ENCODE results near the gene MAPKAP1. TPM values are rescaled to one million over a fixed set of nuclear protein-coding genes. Genes with fewer than 3 reads are reported as not detected.
A peak's percentile ranks its signal among the peaks of the same experiment; 100 is the strongest.

MAPKAP1 gene
- total and polyA plus RNA-seq, 2 experiments from 2014 or later, result 68.5 to 74.5 TPM

GRCh38 chr9:125646217-125646616, 60.8 kb downstream of the MAPKAP1 start:
- peaks cover 52% of the 10 kb centered on the region for H3K4me1 ChIP-seq (ENCODE audit: insufficient read depth)
- H3K9me2 ChIP-seq (ENCODE audit: insufficient read depth), result no peaks in the 10 kb centered on the region
- 14 to 19% methylated on average over 1 of the region's 1 CpG for WGBS, 2 experiments (ENCODE audit: low coverage in 1 of 2, low lambda C conversion rate in 2 of 2, missing lambda C conversion rate in 2 of 2)
- H3K9me3 ChIP-seq (ENCODE audit: low read depth), result no peaks in the 10 kb centered on the region
- H3K27me3 ChIP-seq (replicated peaks; ENCODE audit: insufficient read depth), result no peaks in the 10 kb centered on the region
- DNase-seq, result peak; percentile 53
- H3K4me2 ChIP-seq (ENCODE audit: unreplicated experiment), result peak overlapping the region; percentile 73
- peak overlapping the region; percentile 36 for H3K9ac ChIP-seq
- H2AFZ ChIP-seq, result peak overlapping the region; percentile 3; the same call in 1 of the 2 replicates
- H3K79me2 ChIP-seq (ENCODE audit: insufficient read depth), result peaks cover 92% of the 10 kb centered on the region
- H3F3A ChIP-seq (ENCODE audit: insufficient read depth), result peaks cover 23% of the 10 kb centered on the region
- H3K27ac ChIP-seq, result peak overlapping the region; percentile 35
- TF ChIP-seq EZH2phosphoT487 (IDR thresholded peaks at IDR 0.05; ENCODE audit: insufficient read depth, low read depth) (no peak), EZH2 (IDR thresholded peaks at IDR 0.05; ENCODE audit: insufficient read depth, poor library complexity, severe bottlenecking) (no peak)
- in situ Hi-C loops (cut with MboI), result no loop called here
- H3K4me3 ChIP-seq, result peak overlapping the region; percentile 60
- H3K36me3 ChIP-seq (ENCODE audit: low read depth), result no peaks in the 10 kb centered on the region
- no peaks in the 10 kb centered on the region for H4K20me1 ChIP-seq (ENCODE audit: insufficient read depth)

- Histone ChIP-seq H3K36me3 (ENCODE audit: low read depth) (no peaks in the 10 kb centered on the region), H3K4me2 (ENCODE audit: unreplicated experiment) (no peak overlapping the region), H4K20me1 (ENCODE audit: insufficient read depth) (no peaks in the 10 kb centered on the region), H3K9me2 (ENCODE audit: insufficient read depth) (no peaks in the 10 kb centered on the region), H3K9ac (no peak overlapping the region), H3K79me2 (ENCODE audit: insufficient read depth) (peaks cover 94% of the 10 kb centered on the region), H3K27me3 (replicated peaks; ENCODE audit: insufficient read depth) (no peaks in the 10 kb centered on the region), H3K4me3 (no peak overlapping the region), H2AFZ (no peak overlapping the region), H3F3A (ENCODE audit: insufficient read depth) (peaks cover 14% of the 10 kb centered on the region), H3K4me1 (ENCODE audit: insufficient read depth) (peaks cover 39% of the 10 kb centered on the region), H3K9me3 (ENCODE audit: low read depth) (no peaks in the 10 kb centered on the region), H3K27ac (no peak overlapping the region)
- TF ChIP-seq EZH2phosphoT487 (IDR thresholded peaks at IDR 0.05; ENCODE audit: insufficient read depth, low read depth) (no peak), EZH2 (IDR thresholded peaks at IDR 0.05; ENCODE audit: insufficient read depth, poor library complexity, severe bottlenecking) (no peak)
- in situ Hi-C loops (cut with MboI), result no loop called here
- no peak for DNase-seq
- WGBS, 2 experiments (ENCODE audit: low coverage in 1 of 2, low lambda C conversion rate in 2 of 2, missing lambda C conversion rate in 2 of 2), result 97% methylated on average over 7 of the region's 7 CpGs
Measured at GRCh38 chr9:125644819-125645507, 62.0 kb downstream of the MAPKAP1 start.

- 100% methylated on average over 1 of the region's 1 CpG for WGBS, 2 experiments (ENCODE audit: low coverage in 1 of 2, low lambda C conversion rate in 2 of 2, missing lambda C conversion rate in 2 of 2)
- H3K9ac ChIP-seq, result no peak overlapping the region
- in situ Hi-C loops (cut with MboI), result no loop called here
Measured at GRCh38 chr9:125642311-125642710, 64.7 kb downstream of the MAPKAP1 start.

GRCh38 chr9:125639057-125639456, 68.0 kb downstream of the MAPKAP1 start:
- TF ChIP-seq EZH2 (IDR thresholded peaks at IDR 0.05; ENCODE audit: insufficient read depth, poor library complexity, severe bottlenecking), result no peak
- no peak for TF ChIP-seq EZH2phosphoT487 (IDR thresholded peaks at IDR 0.05; ENCODE audit: insufficient read depth, low read depth)
- Histone ChIP-seq H4K20me1 (ENCODE audit: insufficient read depth) (0 out of 2 replicates have a peak, but pooled peaks cover 7% of the 10 kb centered on the region), H3K9me2 (ENCODE audit: insufficient read depth) (no peaks in the 10 kb centered on the region), H3F3A (ENCODE audit: insufficient read depth) (peaks cover 7% of the 10 kb centered on the region; the same call in 1 of the 2 replicates), H3K9me3 (ENCODE audit: low read depth) (no peaks in the 10 kb centered on the region), H3K27me3 (replicated peaks; ENCODE audit: insufficient read depth) (no peaks in the 10 kb centered on the region), H3K4me1 (ENCODE audit: insufficient read depth) (peaks cover 7% of the 10 kb centered on the region), H3K9ac (no peak overlapping the region), H3K36me3 (ENCODE audit: low read depth) (no peaks in the 10 kb centered on the region), H3K4me3 (no peak overlapping the region), H3K4me2 (ENCODE audit: unreplicated experiment) (no peak overlapping the region), H3K27ac (no peak overlapping the region), H2AFZ (no peak overlapping the region), H3K79me2 (ENCODE audit: insufficient read depth) (peaks cover 99% of the 10 kb centered on the region)
- in situ Hi-C loops (cut with MboI), result no loop called here
- WGBS, 2 experiments (ENCODE audit: low coverage in 1 of 2, low lambda C conversion rate in 2 of 2, missing lambda C conversion rate in 2 of 2), result 88 to 99% methylated on average over 4 of the region's 4 CpGs
- DNase-seq, result no peak

More at GRCh38 chr9:125642311-125642710, 64.7 kb downstream of the MAPKAP1 start:
- no peak overlapping the region for H2AFZ ChIP-seq
- H3K4me2 ChIP-seq (ENCODE audit: unreplicated experiment), result no peak overlapping the region
- TF ChIP-seq EZH2phosphoT487 (IDR thresholded peaks at IDR 0.05; ENCODE audit: insufficient read depth, low read depth) (no peak), EZH2 (IDR thresholded peaks at IDR 0.05; ENCODE audit: insufficient read depth, poor library complexity, severe bottlenecking) (no peak)
- no peaks in the 10 kb centered on the region for H3K36me3 ChIP-seq (ENCODE audit: low read depth)
- no peaks in the 10 kb centered on the region for H4K20me1 ChIP-seq (ENCODE audit: insufficient read depth)
- no peak overlapping the region for H3K27ac ChIP-seq
- peaks cover 100% of the 10 kb centered on the region for H3K79me2 ChIP-seq (ENCODE audit: insufficient read depth)
- no peak overlapping the region for H3K4me3 ChIP-seq
- H3K9me3 ChIP-seq (ENCODE audit: low read depth), result no peaks in the 10 kb centered on the region
- no peak for DNase-seq
- no peaks in the 10 kb centered on the region for H3K27me3 ChIP-seq (replicated peaks; ENCODE audit: insufficient read depth)
- H3K4me1 ChIP-seq (ENCODE audit: insufficient read depth), result peaks cover 17% of the 10 kb centered on the region
- H3F3A ChIP-seq (ENCODE audit: insufficient read depth), result peaks cover 4% of the 10 kb centered on the region; the same call in 1 of the 2 replicates
- H3K9me2 ChIP-seq (ENCODE audit: insufficient read depth), result no peaks in the 10 kb centered on the region

All from GM23248 (cell line).